DMS114 treated with DMSO at 0.1 percent for 48 hours (cell line): ENCODE measurements around the gene ERRFI1.

Experiments
- DNase-seq: peaks from one replicate; lab custom pipeline; 2025; ENCODE audit not compliant: unreplicated experiment; lab: John Stamatoyannopoulos, UW

ERRFI1 gene

GRCh38 chr1:8046391-8046790 lies 20.3 kb upstream of the ERRFI1 start:
- DNase-seq: no peak

GRCh38 chr1:8043621-8044020 lies 17.5 kb upstream of the ERRFI1 start:
- DNase-seq: no peak

GRCh38 chr1:8042134-8042533 lies 16.0 kb upstream of the ERRFI1 start:
- DNase-seq: no peak

GRCh38 chr1:8040586-8040985 lies 14.5 kb upstream of the ERRFI1 start:
- no peak for DNase-seq

- no peak for DNase-seq
These were observed 13.0 kb upstream of the ERRFI1 start for GRCh38 chr1:8039071-8039470.

GRCh38 chr1:8035289-8035688 lies 9.2 kb upstream of the ERRFI1 start:
- DNase-seq: no peak

GRCh38 chr1:8033322-8033721 lies 7.2 kb upstream of the ERRFI1 start:
- no peak for DNase-seq

- DNase-seq: no peak
These were observed 6.3 kb upstream of the ERRFI1 start for GRCh38 chr1:8032366-8032910.

- DNase-seq: peak; percentile 44
These were observed 5.2 kb upstream of the ERRFI1 start for GRCh38 chr1:8031176-8031785.

GRCh38 chr1:8028571-8028910 lies 2.4 kb upstream of the ERRFI1 start:
- DNase-seq: no peak

GRCh38 chr1:8027748-8028570 lies 1.9 kb upstream of the ERRFI1 start:
- DNase-seq: no peak

GRCh38 chr1:8026976-8027747 lies 1.1 kb upstream of the ERRFI1 start:
- no peak for DNase-seq

GRCh38 chr1:8025671-8026144 lies 401 bp downstream of the ERRFI1 start:
- DNase-seq: no peak

GRCh38 chr1:8025061-8025670 lies 943 bp downstream of the ERRFI1 start:
- DNase-seq: peak; percentile 25

GRCh38 chr1:8024329-8024728 lies 1.8 kb downstream of the ERRFI1 start:
- no peak for DNase-seq

GRCh38 chr1:8023995-8024313 lies 2.2 kb downstream of the ERRFI1 start:
- DNase-seq: no peak

GRCh38 chr1:8023287-8023994 lies 2.7 kb downstream of the ERRFI1 start:
- DNase-seq: no peak

- no peak for DNase-seq
These were observed 3.5 kb downstream of the ERRFI1 start for GRCh38 chr1:8022395-8023286.

GRCh38 chr1:8021676-8022266 lies 4.3 kb downstream of the ERRFI1 start:
- no peak for DNase-seq
